Measurements from ENCODE around the gene MGAT1.
A peak's percentile ranks its signal among the peaks of the same experiment; 100 is the strongest.
"Not testable (repeated sequence)": the region's sequence is repeated elsewhere in the genome, so short reads cannot be mapped to it uniquely, and the experiment has no call there.

The MGAT1 gene

GRCh38 chr5:180802325-180803180 is at the start of gene MGAT1:
MGAT1 (minus strand) TSS chr5:180802806; CDS start chr5:180792971, 9,835 bp downstream.
- peak; percentile 91 for DNase-seq (ENCODE audit: low read depth)

GRCh38 chr5:180850434-180851078 is 48.0 kb upstream of the MGAT1 start:
- DNase-seq (ENCODE audit: low read depth): no peak

GRCh38 chr5:180849827-180850226 is 47.2 kb upstream of the MGAT1 start:
- no peak for DNase-seq (ENCODE audit: low read depth)

GRCh38 chr5:180848878-180849277 is 46.3 kb upstream of the MGAT1 start:
- DNase-seq (ENCODE audit: low read depth): no peak

GRCh38 chr5:180848265-180848664 is 45.7 kb upstream of the MGAT1 start:
- no peak for DNase-seq (ENCODE audit: low read depth)

GRCh38 chr5:180847026-180847425 is 44.4 kb upstream of the MGAT1 start:
- no peak for DNase-seq (ENCODE audit: low read depth)

- no peak for DNase-seq (ENCODE audit: low read depth)
Measured at GRCh38 chr5:180844858-180845257, 42.3 kb upstream of the MGAT1 start.

- no peak for DNase-seq (ENCODE audit: low read depth)
Measured at GRCh38 chr5:180844432-180844831, 41.8 kb upstream of the MGAT1 start.

- DNase-seq (ENCODE audit: low read depth): no peak
Measured at GRCh38 chr5:180839935-180840334, 37.3 kb upstream of the MGAT1 start.

GRCh38 chr5:180839227-180839626 is 36.6 kb upstream of the MGAT1 start:
- DNase-seq (ENCODE audit: low read depth): no peak

GRCh38 chr5:180837478-180837877 is 34.9 kb upstream of the MGAT1 start:
- no peak for DNase-seq (ENCODE audit: low read depth)

GRCh38 chr5:180832638-180833068 is 30.0 kb upstream of the MGAT1 start:
- DNase-seq (ENCODE audit: low read depth): no peak

GRCh38 chr5:180831139-180832093 is 28.8 kb upstream of the MGAT1 start:
- DNase-seq (ENCODE audit: low read depth): peak; percentile 77

- peak; percentile 60 for DNase-seq (ENCODE audit: low read depth)
Measured at GRCh38 chr5:180830253-180831138, 27.9 kb upstream of the MGAT1 start.

- DNase-seq (ENCODE audit: low read depth): no peak
Measured at GRCh38 chr5:180829726-180830125, 27.1 kb upstream of the MGAT1 start.

- not testable (repeated sequence) for DNase-seq (ENCODE audit: low read depth)
Measured at GRCh38 chr5:180828756-180829531, 26.3 kb upstream of the MGAT1 start.

- DNase-seq (ENCODE audit: low read depth): not testable (repeated sequence)
Measured at GRCh38 chr5:180827374-180827773, 24.8 kb upstream of the MGAT1 start.

GRCh38 chr5:180825768-180826525 is 23.3 kb upstream of the MGAT1 start:
- DNase-seq (ENCODE audit: low read depth): peak; percentile 77

GRCh38 chr5:180824630-180825476 is 22.2 kb upstream of the MGAT1 start:
- DNase-seq (ENCODE audit: low read depth): no peak

Measured in ELR (cell line).